H1 (cell line): Measurements from ENCODE around the gene UGGT2. TPM values are rescaled to one million over a fixed set of nuclear protein-coding genes. Genes with fewer than 3 reads are reported as not detected.
A peak's percentile ranks its signal among the peaks of the same experiment; 100 is the strongest.

Experiments used
- CTCF ChIA-PET: fragments of 300-600 bp; sonication (Branson Sonifier 250); formaldehyde crosslinking; loops from one replicate; lab custom pipeline; 2021; ENCODE audit not compliant: partially characterized antibody; lab: Charles Lee
- POLR2A ChIA-PET: fragments of 300-600 bp; sonication (Branson Sonifier 250); formaldehyde crosslinking; loops from one replicate; lab custom pipeline; 2021; ENCODE audit warnings: inconsistent platforms; ENCODE audit not compliant: partially characterized antibody; lab: Charles Lee
- DNase-seq, 2 experiments: peaks; one replicate each; pipeline versions ENCODE4 v3.0.0 to v3.0.0-alpha.2; 2010 to 2022; ENCODE audit warnings: low spot score in 2 of 2, low read depth in 1 of 2, mixed read lengths in 1 of 2
- FAIRE-seq: peaks from 2 replicates; lab custom pipeline; 2011; peaks lifted over from hg19 to GRCh38; lab: Jason Lieb, UNC
- H2AFZ ChIP-seq: 2 replicates; pipeline ENCODE4 v1.8.1; 2012; ENCODE audit warnings: low read length, inconsistent platforms
- H2AK5ac ChIP-seq: 2 replicates; pipeline ENCODE4 v1.6.1; 2013; ENCODE audit warnings: low read depth, low read length
- H2BK120ac ChIP-seq: replicated peaks from 2 replicates; pipeline ENCODE3; 2013; ENCODE audit warnings: low read depth, low read length, inconsistent platforms
- H2BK12ac ChIP-seq: 2 replicates; pipeline ENCODE4 v1.6.1; 2013; ENCODE audit warnings: low read depth, low read length
- H2BK15ac ChIP-seq: 2 replicates; pipeline ENCODE4 v1.6.1; 2013; ENCODE audit warnings: low read length
- H2BK20ac ChIP-seq: 2 replicates; pipeline ENCODE4 v1.6.1; 2013; ENCODE audit warnings: low read length
- H2BK5ac ChIP-seq: 2 replicates; pipeline ENCODE4 v1.6.1; 2013; ENCODE audit warnings: low read depth, low read length
- H3K14ac ChIP-seq: 2 replicates; pipeline ENCODE4 v1.6.1; 2013; ENCODE audit warnings: inconsistent platforms; ENCODE audit not compliant: insufficient read length
- H3K18ac ChIP-seq: 2 replicates; pipeline ENCODE4 v1.6.1; 2013; ENCODE audit warnings: low read length; ENCODE audit errors: extremely low read depth
- H3K23ac ChIP-seq: 2 replicates; pipeline ENCODE4 v1.6.1; 2013; ENCODE audit warnings: inconsistent platforms; ENCODE audit not compliant: insufficient read length
- H3K23me2 ChIP-seq: 2 replicates; pipeline ENCODE4 v1.6.1; 2013; ENCODE audit warnings: low read depth, low read length
- H3K27ac ChIP-seq: 2 replicates; pipeline ENCODE4 v1.6.1; 2011; ENCODE audit warnings: low read depth, low read length, inconsistent platforms
- H3K27me3 ChIP-seq, 4 experiments: replicated peaks in 1 of 4; 1 replicate in 1 of 4; 2 replicates in 3 of 4; pipeline versions ENCODE4 v1.6.1 to v1.8.1; 2011 to 2013; ENCODE audit warnings: low read length in 3 of 4, mild to moderate bottlenecking in 3 of 4, inconsistent platforms in 2 of 4, mixed read lengths in 2 of 4, moderate library complexity in 1 of 4; ENCODE audit not compliant: control insufficient read depth in 3 of 4, insufficient read depth in 3 of 4; ENCODE audit errors: extremely low read depth in 1 of 4
- H3K36me3 ChIP-seq, 4 experiments: 2 replicates each; pipeline versions ENCODE4 v1.6.1 to v1.8.1; 2011 to 2013; ENCODE audit warnings: mild to moderate bottlenecking in 4 of 4, low read length in 3 of 4, moderate library complexity in 2 of 4, control low read depth in 1 of 4, inconsistent platforms in 1 of 4; ENCODE audit not compliant: insufficient read depth in 4 of 4, control insufficient read depth in 2 of 4
- H3K4ac ChIP-seq: replicated peaks from 2 replicates; pipeline ENCODE3; 2013; ENCODE audit warnings: low read length, low read depth, mixed read lengths, inconsistent platforms; ENCODE audit not compliant: insufficient read length
- H3K4me1 ChIP-seq, 4 experiments: replicated peaks in 1 of 4; 1 replicate in 1 of 4; 2 replicates in 3 of 4; pipeline versions ENCODE4 v1.6.1 to v1.8.1; 2011 to 2013; ENCODE audit warnings: low read length in 3 of 4, inconsistent platforms in 2 of 4, mixed read lengths in 1 of 4; ENCODE audit not compliant: insufficient read depth in 4 of 4, control insufficient read depth in 3 of 4
- H3K4me2 ChIP-seq, 2 experiments: 2 replicates each; pipeline versions ENCODE4 v1.6.1 to v1.8.1; 2011 to 2013; ENCODE audit warnings: low read depth in 2 of 2, low read length in 2 of 2, control low read depth in 1 of 2, inconsistent platforms in 1 of 2, mild to moderate bottlenecking in 1 of 2; ENCODE audit not compliant: insufficient read depth in 1 of 2
- H3K4me3 ChIP-seq, 4 experiments: fragments of 200-600, 300-600 bp in 1 of 4; sonication (generic), shearing (Covaris generic), sonication (Bioruptor Twin) in 1 of 4; 2 replicates each; pipeline versions ENCODE4 v1.5.1 to v1.8.1; 2011 to 2016; ENCODE audit warnings: low read length in 4 of 4, low read depth in 3 of 4, control low read depth in 2 of 4, inconsistent platforms in 2 of 4, mild to moderate bottlenecking in 2 of 4, mixed read lengths in 1 of 4, moderate library complexity in 1 of 4; ENCODE audit not compliant: insufficient read depth in 2 of 4; ENCODE audit errors: extremely low read depth in 1 of 4
- H3K56ac ChIP-seq: replicated peaks from 2 replicates; pipeline ENCODE3; 2013; ENCODE audit warnings: low read depth, mild to moderate bottlenecking, mixed read lengths, low read length, inconsistent platforms; ENCODE audit not compliant: insufficient read length
- H3K79me1 ChIP-seq: 2 replicates; pipeline ENCODE4 v1.6.1; 2013; ENCODE audit warnings: low read depth, low read length, control low read depth
- H3K79me2 ChIP-seq, 2 experiments: 2 replicates each; pipeline versions ENCODE4 v1.6.1 to v1.8.1; 2012 to 2013; ENCODE audit warnings: low read length in 2 of 2, mild to moderate bottlenecking in 2 of 2, inconsistent platforms in 1 of 2; ENCODE audit not compliant: insufficient read depth in 2 of 2, control insufficient read depth in 1 of 2
- H3K9ac ChIP-seq, 4 experiments: replicated peaks in 1 of 4; 1 replicate in 1 of 4; 2 replicates in 3 of 4; pipeline versions ENCODE4 v1.6.1 to v1.8.1; 2011 to 2013; ENCODE audit warnings: low read depth in 3 of 4, low read length in 3 of 4, control low read depth in 2 of 4, mild to moderate bottlenecking in 2 of 4, moderate library complexity in 2 of 4, inconsistent platforms in 1 of 4; ENCODE audit errors: extremely low read depth in 1 of 4
- H3K9me3 ChIP-seq, 2 experiments: 2 replicates each; pipeline versions ENCODE4 v1.6.1 to v1.8.1; 2012 to 2013; ENCODE audit warnings: mild to moderate bottlenecking in 2 of 2, moderate library complexity in 2 of 2, control low read depth in 1 of 2, inconsistent platforms in 1 of 2, low read depth in 1 of 2, low read length in 1 of 2, mixed read lengths in 1 of 2; ENCODE audit not compliant: insufficient read depth in 2 of 2
- H4K20me1 ChIP-seq, 2 experiments: replicated peaks in 1 of 2; 2 replicates each; pipeline versions ENCODE3 to v1.8.1; 2011 to 2013; ENCODE audit warnings: inconsistent platforms in 2 of 2, low read length in 2 of 2, mild to moderate bottlenecking in 1 of 2; ENCODE audit not compliant: insufficient read depth in 2 of 2, control insufficient read depth in 1 of 2
- H4K5ac ChIP-seq: 2 replicates; pipeline ENCODE4 v1.6.1; 2013; ENCODE audit warnings: low read length, low read depth, mixed read lengths, inconsistent platforms; ENCODE audit not compliant: insufficient read length
- H4K8ac ChIP-seq: 2 replicates; pipeline ENCODE4 v1.8.0; 2013; ENCODE audit warnings: mild to moderate bottlenecking, moderate library complexity, low read length, inconsistent platforms; ENCODE audit not compliant: insufficient read depth; ENCODE audit errors: extremely low read depth
- H4K91ac ChIP-seq: replicated peaks from 2 replicates; pipeline ENCODE3; 2013; ENCODE audit warnings: low read length, mixed read lengths, inconsistent platforms; ENCODE audit not compliant: insufficient read length
- CHD1 ChIP-seq: IDR thresholded peaks from 2 replicates; pipeline ENCODE4 v1.6.1; 2012; ENCODE audit warnings: low read depth, low read length, improper control_type of control experiment
- CHD2 ChIP-seq: IDR thresholded peaks from 2 replicates; pipeline ENCODE4 v1.6.1; 2012; ENCODE audit warnings: low read length, improper control_type of control experiment
- EP300 ChIP-seq, 2 experiments: IDR thresholded peaks; 1 replicate in 1 of 2; 2 replicates in 1 of 2; pipeline ENCODE4 v1.6.1; 2011 to 2012; ENCODE audit warnings: low read depth in 2 of 2, low read length in 2 of 2, mild to moderate bottlenecking in 2 of 2, borderline replicate concordance in 1 of 2, inconsistent platforms in 1 of 2, moderate library complexity in 1 of 2
- EZH2 ChIP-seq: fragments of 200-600 bp; sonication (generic); IDR thresholded peaks from 2 replicates; pipeline ENCODE4 v1.7.1; 2012; ENCODE audit warnings: low read depth, mild to moderate bottlenecking, moderate library complexity, low read length, inconsistent platforms; ENCODE audit not compliant: severe bottlenecking
- SAP30 ChIP-seq: fragments of 300-600 bp; sonication (generic); IDR thresholded peaks from 2 replicates; pipeline ENCODE4 v1.7.1; 2012; ENCODE audit warnings: low read length, moderate library complexity, mild to moderate bottlenecking, inconsistent platforms; ENCODE audit not compliant: insufficient read depth, insufficient replicate concordance
- SIX5 ChIP-seq: IDR thresholded peaks from 2 replicates; pipeline ENCODE4 v1.6.1; 2011; ENCODE audit warnings: mild to moderate bottlenecking, low read depth, low read length
- SUZ12 ChIP-seq: fragments of 200-600 bp; sonication (generic); IDR thresholded peaks from 2 replicates; pipeline ENCODE4 v1.6.1; 2012; ENCODE audit warnings: mild to moderate bottlenecking, inconsistent platforms, low read length, moderate library complexity, mixed read lengths
- WGBS, 2 experiments: shearing (Covaris generic) in 1 of 2; methylation state at CpG; one replicate each; pipeline versions ENCODE4 v1.1.6 to v1.1.7; 2013 to 2015; ENCODE audit warnings: low lambda C conversion rate in 2 of 2, mixed read lengths in 2 of 2, inconsistent platforms in 1 of 2, low coverage in 1 of 2, missing lambda C conversion rate in 1 of 2; ENCODE audit not compliant: insufficient replicate concordance in 2 of 2, insufficient coverage in 1 of 2, insufficient read length in 1 of 2; ENCODE audit errors: extremely low coverage in 1 of 2, missing lambda C conversion rate in 1 of 2; 5-methylcytosine and 5-hydroxymethylcytosine counted together
- polyA plus RNA-seq, 7 experiments: library from polyadenylated mRNA; depleted of rRNA in 3 of 7; stranded (reverse) in 5 of 7; unstranded in 2 of 7; fragments of >200 nt in 5 of 7; fragments of 200-250 nt in 2 of 7; gene quantifications; 1 replicate in 5 of 7; 2 replicates in 1 of 7; 4 replicates in 1 of 7; pipeline versions ENCODE4 v1.2.1 to v1.2.3, GENCODE V29; 2011 to 2013; ENCODE audit warnings: missing spikeins in 2 of 7, mixed read lengths in 2 of 7
- total RNA-seq: library from RNA; stranded (reverse); fragmentation: NEBNext Ultra II Directional; extraction: Animal tissue kit (Norgen Biotek cat#: 25700); gene quantifications from 2 replicates; pipeline ENCODE4 v1.2.1, GENCODE V29; 2021
- TF ChIP-seq, protein P1 (sequence below): IDR thresholded peaks from 2 replicates; pipeline ENCODE4 v1.6.1; 2011; ENCODE audit warnings: low read length, improper control_type of control experiment
- TF ChIP-seq, protein P2 (sequence below), 3 experiments: IDR thresholded peaks; 1 replicate in 2 of 3; 2 replicates in 1 of 3; pipeline versions ENCODE4 v1.5.1 to v1.6.1; 2011; ENCODE audit warnings: low read length in 3 of 3, mild to moderate bottlenecking in 3 of 3, inconsistent platforms in 2 of 3, low read depth in 1 of 3, moderate library complexity in 1 of 3; ENCODE audit not compliant: insufficient read depth in 1 of 3; ENCODE audit errors: control extremely low read depth in 1 of 3

The UGGT2 gene
- total and polyA plus RNA-seq, 2 of the 8 experiments (the other 6 are each of a cell fraction or from before 2014, with no cell fraction given), result 5.9 to 25.1 TPM

DNA sequence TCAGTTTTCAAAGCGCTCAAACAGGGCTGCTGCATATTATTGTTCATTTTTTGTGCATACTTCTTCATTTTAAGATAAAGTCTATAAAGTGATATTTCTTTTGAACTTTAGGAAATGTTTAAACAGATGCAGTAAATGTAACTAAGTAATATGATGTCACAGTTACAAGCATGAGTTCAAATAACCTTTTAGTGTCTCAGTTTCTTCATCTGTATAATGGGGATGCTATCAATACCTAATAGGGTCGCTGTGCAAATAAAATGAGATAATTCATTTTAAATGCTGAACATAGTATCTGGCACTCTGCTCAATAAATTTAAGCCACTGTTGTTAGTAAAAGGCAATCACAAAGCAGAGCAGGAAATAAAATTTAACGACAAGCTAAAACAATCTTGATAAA, 97.5 kb downstream of the UGGT2 start:
- Histone ChIP-seq H2BK12ac (no peak overlapping the region), H3K4me1 (peaks cover 0 to 7% (median 2%) of the 10 kb centered on the region in 4 experiments; a peak in 2 of 7 replicates), H3K36me3 (peaks cover 0 to 20% (median 4%) of the 10 kb centered on the region in 4 experiments; a peak in 4 of 8 replicates), H4K20me1 (no peaks in the 10 kb centered on the region), H2BK15ac (no peak overlapping the region), H3K79me2 (no peaks in the 10 kb centered on the region), H2BK120ac (peak overlapping the region; percentile 44), H2AK5ac (no peak overlapping the region), H3K27ac (no peak overlapping the region), H4K8ac (no peak overlapping the region), H3K23ac (no peak overlapping the region), H3K4me2 (no peak overlapping the region), H3K9ac (no peak overlapping the region), H3K18ac (no peak overlapping the region), H2BK20ac (no peak overlapping the region), H2BK5ac (no peak overlapping the region), H4K91ac (peak overlapping the region; percentile 42), H3K23me2 (no peaks in the 10 kb centered on the region), H3K4ac (no peak overlapping the region), H3K14ac (no peak overlapping the region), H3K79me1 (no peaks in the 10 kb centered on the region), H3K9me3 (peaks cover 4 to 25% of the 10 kb centered on the region in 2 experiments; a peak in 3 of 4 replicates), H3K4me3 (no peak overlapping the region), H4K5ac (no peak overlapping the region), H2AFZ (no peak overlapping the region), H3K56ac (no peak overlapping the region), H3K27me3 (no peaks in the 10 kb centered on the region)
- no peak for DNase-seq
- FAIRE-seq, result no peak
- ChIA-PET CTCF (interaction anchor here (0.6 kb wide), 1 partner anchor 13 kb away, joined by 4 read pairs; no protein-coding TSS in a partner anchor), POLR2A (no interaction called here)
- 94% methylated on average over 3 of the region's 3 CpGs; no CpG with 5 or more reads in 1 of the 2 experiments for WGBS, 2 experiments
- TF ChIP-seq, protein P1, sequence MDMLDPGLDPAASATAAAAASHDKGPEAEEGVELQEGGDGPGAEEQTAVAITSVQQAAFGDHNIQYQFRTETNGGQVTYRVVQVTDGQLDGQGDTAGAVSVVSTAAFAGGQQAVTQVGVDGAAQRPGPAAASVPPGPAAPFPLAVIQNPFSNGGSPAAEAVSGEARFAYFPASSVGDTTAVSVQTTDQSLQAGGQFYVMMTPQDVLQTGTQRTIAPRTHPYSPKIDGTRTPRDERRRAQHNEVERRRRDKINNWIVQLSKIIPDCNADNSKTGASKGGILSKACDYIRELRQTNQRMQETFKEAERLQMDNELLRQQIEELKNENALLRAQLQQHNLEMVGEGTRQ, result no peak
- TF ChIP-seq SAP30 (no peak), CHD1 (no peak), EP300 (IDR thresholded peaks at IDR 0.05; ENCODE audit: borderline replicate concordance in 1 of 2, low read depth in 2 of 2, low read length in 2 of 2) (no peak), CHD2 (no peak), SIX5 (no peak), EZH2 (no peak), SUZ12 (no peak)
- TF ChIP-seq, protein P2, sequence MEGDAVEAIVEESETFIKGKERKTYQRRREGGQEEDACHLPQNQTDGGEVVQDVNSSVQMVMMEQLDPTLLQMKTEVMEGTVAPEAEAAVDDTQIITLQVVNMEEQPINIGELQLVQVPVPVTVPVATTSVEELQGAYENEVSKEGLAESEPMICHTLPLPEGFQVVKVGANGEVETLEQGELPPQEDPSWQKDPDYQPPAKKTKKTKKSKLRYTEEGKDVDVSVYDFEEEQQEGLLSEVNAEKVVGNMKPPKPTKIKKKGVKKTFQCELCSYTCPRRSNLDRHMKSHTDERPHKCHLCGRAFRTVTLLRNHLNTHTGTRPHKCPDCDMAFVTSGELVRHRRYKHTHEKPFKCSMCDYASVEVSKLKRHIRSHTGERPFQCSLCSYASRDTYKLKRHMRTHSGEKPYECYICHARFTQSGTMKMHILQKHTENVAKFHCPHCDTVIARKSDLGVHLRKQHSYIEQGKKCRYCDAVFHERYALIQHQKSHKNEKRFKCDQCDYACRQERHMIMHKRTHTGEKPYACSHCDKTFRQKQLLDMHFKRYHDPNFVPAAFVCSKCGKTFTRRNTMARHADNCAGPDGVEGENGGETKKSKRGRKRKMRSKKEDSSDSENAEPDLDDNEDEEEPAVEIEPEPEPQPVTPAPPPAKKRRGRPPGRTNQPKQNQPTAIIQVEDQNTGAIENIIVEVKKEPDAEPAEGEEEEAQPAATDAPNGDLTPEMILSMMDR (IDR thresholded peaks at IDR 0.05; ENCODE audit: control extremely low read depth in 1 of 3, insufficient read depth in 1 of 3, low read depth in 1 of 3, low read length in 3 of 3), result no peak
